Left lobe of liver (tissue), 2 donors: ENCODE results near the gene TP73. TPM values are rescaled to one million over a fixed set of nuclear protein-coding genes. Genes with fewer than 3 reads are reported as not detected.
"Not testable (repeated sequence)": the region's sequence is repeated elsewhere in the genome, so short reads cannot be mapped to it uniquely, and the experiment has no call there.

Experiments
- ATAC-seq: fragments of 200-7000 bp; cut with Tn5 transposase; one replicate; pipeline ENCODE4 v1.9.1; 2020; ENCODE audit warnings: mild to moderate bottlenecking, moderate library complexity
- DNase-seq: peaks from one replicate; pipeline ENCODE4 v3.0.0-alpha.2; 2020; ENCODE audit warnings: low spot score
- total RNA-seq: library from RNA; stranded (reverse); gene quantifications from one replicate; pipeline ENCODE4 v1.2.1, GENCODE V29; 2021
- donor health status: DM: no; HTN: no; CAD: no; lungs with moderate emphysema.
- donor health status: DM: no; HTN: yes; CAD: no.

The TP73 gene
- total RNA-seq, 1 donor from 2014 or later: 0.08 TPM

DNA sequence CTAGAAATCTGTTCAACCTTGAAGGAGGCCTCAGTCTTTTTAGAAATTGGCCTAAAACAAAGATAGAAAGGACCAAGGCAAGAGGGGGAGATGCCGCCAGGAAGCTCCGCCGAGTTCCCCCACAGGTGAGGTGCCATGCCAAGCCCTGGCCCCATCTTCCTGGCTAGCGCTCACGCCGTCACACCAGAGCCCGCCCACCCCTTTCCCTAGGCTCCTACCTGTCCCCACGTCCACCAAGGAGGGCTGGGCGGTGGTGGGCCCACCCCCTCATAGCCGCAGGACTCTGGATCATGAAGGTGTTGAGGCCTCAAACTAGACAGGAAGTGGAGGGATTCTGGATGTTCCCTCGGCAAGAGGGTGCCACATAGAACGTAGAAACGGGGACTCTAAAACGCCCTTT, 84.4 kb downstream of the TP73 start:
- no peak for DNase-seq
- ATAC-seq: no peak

DNA sequence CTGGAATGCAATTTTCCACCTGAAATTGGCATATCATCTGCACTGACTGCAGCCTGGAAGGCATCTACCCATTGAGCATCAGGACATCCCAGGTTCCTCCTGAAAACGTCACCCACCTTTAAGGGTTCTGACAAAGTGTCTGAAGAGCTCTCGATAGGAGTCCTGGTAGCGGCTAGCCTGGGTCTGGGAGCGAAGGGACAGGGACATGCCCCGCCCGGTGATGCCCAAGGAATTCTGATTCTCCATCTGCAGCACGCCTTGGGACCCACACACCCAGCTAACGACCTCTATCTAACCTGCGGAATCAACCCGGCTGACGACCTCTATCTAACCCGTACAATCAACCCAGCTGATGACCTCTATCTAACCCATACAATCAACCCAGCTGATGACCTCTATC, 86.6 kb downstream of the TP73 start:
- DNase-seq (no peak), ATAC-seq (no peak)

DNA sequence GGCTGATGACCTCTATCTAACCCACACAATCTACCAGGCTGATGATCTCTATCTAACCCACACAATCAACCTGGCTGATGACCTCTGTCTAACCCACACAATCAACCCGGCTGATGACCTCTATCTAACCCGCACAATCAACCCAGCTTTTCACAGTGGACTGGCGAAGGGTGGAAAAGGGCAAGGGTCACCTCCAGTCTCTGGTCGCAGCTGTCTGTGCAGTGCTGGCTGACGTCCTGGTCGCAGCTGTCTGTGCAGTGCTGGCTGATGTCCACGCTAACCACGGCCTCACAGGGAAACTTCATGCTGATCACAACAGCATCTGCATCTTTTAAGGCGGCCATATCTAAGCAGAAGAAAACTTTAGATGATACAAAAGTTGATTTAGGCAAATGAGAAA, 87.7 kb downstream of the TP73 start:
- ATAC-seq (peak; percentile 98), DNase-seq (peak; percentile 88)

DNA sequence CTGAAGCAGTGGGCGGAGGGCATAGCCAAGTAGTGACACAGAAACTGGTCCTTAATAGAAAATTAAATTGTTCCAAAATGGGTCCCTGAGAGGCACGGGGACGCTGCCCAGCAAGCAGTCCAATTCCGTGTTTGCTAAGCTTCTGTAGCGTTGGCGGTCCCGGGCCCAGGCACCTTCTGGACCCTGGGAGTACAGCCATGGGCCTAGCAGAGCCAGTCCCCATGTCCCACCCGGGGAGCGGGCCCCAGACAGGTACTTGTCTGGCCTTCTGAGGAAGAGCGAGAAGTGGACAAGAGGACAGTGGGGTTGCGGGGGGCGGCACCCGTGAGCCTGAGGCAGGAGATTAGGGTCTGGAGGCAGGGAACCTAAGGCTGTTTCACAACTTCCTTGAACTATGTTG, 88.4 kb downstream of the TP73 start:
- DNase-seq: no peak
- ATAC-seq: no peak

DNA sequence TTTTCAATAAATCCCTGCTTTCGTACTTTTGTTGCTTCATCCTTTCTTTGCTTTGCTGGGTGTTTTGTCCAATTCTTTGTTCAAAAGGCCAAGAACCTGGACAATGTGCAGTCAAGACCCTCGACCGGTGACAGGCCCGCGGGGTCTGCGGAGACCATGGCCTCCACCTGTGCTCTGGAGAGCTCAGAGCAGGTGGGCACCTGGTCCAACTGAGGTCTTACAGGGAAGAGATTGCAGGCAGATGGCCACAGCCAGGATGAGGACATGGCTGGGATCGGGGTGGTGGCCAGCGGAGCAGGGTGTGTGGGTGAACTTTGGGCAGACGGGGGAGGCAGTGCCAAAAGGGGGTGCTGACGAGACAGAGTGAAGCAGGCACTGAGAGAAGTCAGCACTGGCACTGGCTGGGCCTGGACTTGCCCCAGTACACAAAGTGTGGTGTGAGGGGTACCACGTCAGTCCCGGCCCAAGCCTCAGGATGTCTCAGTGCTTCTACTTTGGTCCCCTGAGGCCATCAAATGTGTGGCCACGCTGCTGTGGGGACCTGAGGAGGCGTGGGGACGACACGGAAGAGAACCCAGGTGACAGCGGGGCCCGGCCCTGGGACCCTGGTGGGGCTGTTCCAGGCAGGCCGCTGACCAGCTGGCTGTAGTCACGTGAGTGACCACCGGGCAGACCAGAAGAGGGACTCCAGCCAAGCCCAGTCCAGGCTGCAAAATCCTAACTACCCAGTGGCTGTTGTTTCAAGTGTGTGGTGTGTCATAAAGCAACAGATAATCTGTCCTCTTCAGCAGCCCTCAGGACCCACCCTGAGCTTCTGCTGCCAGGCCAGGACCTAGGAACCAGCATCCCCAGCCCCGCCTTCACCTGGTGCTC, 89.5 kb downstream of the TP73 start:
- DNase-seq: no peak

DNA sequence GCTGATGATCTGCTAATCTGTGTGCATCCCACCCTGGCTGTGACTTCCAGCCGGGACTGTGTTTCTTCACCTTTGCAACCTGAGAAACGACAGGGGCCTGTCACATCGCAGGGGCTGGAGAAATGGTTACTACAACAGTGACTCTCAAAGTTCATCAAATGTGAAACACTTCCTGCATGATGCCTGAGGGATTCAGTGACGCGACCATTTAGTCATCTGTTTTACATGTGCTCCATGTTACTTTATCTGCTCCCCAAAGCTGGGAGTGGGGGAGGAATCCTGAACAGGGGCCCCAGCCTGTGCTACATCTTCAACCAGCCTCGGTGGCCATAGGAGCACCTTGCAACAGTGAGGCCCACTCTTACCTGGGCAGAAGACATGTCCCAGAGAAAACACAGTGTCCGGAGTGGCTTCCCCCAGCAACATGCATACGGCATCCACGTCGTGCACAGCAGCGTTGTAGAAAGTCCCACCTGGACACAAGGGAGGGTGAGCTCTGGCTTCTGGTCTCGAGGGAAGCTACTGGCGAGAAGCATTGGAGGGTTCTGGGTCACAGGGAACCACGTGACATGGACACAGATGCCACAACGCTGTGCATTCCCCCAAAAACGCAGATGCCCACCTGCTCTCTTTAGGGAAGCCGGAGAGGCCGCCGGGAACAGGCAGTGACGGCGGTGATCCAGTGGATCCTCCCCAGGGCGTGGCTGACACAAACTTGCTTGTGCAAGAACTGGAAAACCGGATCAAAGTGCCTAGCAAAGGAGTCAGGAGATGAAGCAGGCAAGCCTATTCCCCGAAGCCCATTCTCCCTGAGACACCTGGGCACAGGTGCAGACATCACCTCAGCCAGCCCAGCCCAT, 90.4 kb downstream of the TP73 start:
- ATAC-seq: no peak

More for the DNA sequence above, 89.5 kb downstream of the TP73 start:
- ATAC-seq: no peak

DNA sequence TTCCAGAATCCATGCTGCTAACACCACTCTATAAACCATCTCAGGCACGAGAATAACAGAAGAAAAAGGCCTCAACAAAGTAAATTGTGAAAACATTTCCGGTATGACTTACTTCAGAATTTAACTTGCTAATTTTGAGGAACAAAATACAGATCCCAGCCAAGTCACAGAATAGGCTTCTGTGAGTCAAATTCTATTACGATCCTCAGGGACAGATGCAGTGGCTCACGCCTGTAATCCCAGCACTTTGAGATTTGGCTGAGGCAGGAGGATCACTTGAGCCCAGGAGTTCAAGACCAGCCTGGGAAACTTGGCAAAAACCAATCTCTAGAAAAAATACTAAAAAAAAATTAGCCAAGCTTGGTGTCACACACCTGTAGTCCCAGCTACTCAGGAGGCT, 91.1 kb downstream of the TP73 start:
- no peak for DNase-seq
- ATAC-seq: no peak

More for the DNA sequence above, 90.4 kb downstream of the TP73 start:
- no peak for DNase-seq

DNA sequence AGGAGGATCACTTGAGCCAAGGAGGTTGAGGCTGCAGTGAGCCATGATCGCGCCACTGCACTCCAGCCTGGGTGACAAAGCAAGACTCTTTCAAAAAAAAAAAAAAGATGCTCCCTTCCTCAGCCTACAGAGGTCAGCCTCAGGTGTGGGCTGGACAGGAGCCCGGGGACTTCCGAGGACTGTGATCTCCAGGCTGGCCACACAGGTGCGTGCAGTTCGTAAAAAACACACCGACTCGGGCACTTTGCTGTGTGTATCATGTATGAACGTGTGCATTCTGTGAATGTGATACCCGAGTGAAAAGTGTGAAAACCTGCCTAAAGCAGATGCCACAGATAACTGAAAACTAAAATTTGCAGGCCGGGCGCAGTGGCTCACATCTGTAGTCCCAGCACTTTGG, 91.5 kb downstream of the TP73 start:
- ATAC-seq (no peak), DNase-seq (no peak)

DNA sequence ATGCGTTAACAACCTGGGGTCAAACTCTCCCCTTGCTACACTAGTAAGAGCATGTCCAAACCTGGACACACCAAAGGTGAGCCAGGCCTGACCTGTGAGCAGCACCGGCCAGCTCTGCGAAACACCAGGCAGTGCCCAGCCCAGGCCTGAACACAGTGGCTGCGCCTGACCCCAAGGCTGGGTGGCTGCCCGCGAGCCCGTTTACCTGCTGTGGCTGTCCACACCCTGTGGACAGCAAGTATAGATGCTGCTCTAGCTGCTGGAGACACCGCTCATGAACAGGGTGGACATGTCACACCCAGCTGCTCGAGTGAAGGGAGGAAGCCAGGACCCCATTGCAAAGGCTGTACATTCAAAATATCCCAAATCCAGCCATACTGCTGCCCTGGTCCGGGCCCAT, 92.3 kb downstream of the TP73 start:
- DNase-seq: no peak
- no peak for ATAC-seq

DNA sequence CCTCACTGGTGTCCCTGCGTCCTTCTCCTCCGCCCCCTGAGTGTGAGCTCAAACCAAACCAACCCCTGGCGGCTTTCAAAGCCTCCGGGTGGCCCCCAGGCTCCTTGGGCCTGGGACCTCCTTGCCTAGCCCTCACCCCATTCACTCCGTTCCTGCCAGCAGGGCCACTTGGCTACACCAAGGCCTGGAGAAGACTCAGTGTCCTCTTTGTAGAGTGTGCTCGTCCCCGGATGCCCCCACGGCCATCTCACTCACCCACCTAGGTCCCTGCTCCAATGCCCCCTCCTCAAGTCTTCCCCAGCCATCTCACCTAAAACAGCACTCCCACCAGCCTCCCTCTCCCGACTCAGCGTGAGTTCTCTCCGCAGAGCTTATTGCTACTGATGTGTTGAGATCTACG, 92.8 kb downstream of the TP73 start:
- DNase-seq (no peak), ATAC-seq (no peak)

DNA sequence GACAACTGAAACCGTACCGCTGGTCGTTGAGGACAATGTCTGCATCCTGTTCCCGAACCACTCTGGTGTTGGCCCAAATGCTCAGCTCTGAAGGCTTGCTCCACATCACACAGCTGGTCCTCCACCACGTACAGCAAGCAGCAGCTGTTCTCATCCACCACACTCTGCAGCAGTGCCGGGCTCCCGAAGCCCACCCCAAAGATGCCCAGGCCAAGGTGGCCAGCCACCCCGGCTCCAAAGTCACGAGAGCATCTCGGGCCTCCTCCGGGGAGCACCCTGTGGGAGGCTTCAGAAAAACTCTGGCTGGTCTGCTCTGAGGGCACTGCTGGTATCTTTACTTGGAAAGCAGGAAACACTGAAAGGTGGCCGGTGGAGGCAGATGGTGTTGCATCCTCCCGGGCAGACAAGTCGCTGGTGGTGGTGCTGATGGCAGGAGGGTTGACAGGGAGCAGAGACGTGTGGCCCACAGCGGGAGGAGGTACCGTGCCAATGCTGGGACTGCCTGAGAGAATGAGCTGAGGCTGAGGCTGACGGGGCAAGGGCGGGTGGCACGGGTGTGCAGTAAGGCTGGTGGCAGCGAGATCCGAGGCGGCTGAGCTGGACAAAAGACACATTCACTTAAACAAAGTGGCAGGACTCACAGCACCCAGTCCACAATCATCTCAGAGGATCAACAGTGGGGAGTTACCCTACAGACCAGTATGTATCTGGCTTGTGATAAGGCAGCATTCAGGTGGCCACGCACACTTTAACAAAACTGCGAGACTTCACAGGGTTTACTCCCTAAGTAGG, 93.5 kb downstream of the TP73 start:
- ATAC-seq (no peak), DNase-seq (no peak)

DNA sequence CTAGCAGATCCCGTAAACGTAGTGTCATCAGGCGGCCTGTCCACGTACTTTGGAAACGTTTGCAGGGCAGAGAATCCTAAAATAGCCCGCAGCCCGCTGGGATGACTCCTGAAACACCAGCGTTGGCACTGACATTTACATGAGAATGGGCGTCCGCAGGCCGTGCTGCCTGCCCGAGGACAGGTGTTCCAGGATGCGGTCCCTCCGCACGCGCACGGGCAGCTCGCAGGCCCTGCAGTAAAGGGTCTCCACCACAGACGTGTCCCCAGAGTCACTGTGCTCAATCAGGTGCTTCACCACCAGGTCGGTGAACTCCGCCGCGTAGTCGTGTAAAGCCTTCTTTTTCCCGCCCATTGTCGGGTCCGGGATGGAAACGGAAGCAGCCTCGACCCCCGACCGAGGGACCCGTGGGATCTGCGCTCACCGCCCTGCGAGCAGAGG, 94.1 kb downstream of the TP73 start:
- ATAC-seq (peak; percentile 12), DNase-seq (no peak)

DNA sequence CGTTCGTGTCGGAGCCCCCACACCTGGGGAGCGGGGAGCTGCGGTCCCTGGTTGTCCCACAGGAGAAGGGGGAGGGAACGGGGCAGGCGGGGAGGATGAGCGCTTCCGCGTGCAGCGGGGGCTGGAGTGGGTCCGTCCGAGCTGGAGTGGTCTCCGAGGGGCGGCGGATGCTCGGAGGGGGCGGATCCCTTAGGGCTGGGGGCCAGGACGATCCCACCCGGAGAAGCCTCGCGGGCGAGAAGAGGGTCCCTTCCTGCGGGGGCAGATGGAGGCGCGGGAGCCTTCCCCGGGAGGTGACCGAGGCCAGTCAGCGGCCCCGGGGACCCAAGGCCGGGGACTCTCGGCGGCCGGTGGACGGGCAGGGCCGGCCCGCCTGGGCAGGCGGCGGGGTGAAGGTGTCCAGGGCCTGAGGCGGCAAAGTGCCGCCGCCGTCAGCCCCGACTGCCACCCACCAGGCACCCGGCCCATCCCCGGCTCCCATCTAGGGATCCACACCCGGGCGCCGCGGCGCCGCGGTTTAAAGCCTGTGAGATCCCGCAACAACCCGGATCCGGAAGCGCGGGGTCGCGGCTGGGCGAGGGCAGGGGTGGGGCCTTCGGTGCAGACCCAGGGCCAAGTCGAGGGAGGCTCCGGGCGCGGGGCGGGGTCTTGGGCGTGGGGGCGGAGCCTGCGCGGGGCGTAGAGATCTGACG, 94.7 kb downstream of the TP73 start:
- DNase-seq (peak; percentile 91), ATAC-seq (peak; percentile 99)

DNA sequence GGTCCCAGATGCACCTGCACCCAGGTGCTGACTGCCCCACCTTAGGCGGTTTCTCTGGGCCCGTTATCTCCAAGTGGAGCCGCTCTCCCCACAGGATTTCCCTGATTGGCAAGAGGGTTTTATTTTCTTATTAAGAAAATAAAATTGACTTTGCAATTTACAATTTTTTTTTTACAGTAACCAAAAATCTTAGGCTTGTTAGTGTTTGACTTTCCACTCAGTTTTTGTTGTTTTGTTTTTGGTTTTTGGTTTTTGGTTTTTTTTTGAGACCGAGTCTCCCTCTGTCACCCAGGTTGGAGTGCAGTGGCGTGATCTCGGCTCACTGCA, 95.2 kb downstream of the TP73 start:
- ATAC-seq (no peak), DNase-seq (no peak)

DNA sequence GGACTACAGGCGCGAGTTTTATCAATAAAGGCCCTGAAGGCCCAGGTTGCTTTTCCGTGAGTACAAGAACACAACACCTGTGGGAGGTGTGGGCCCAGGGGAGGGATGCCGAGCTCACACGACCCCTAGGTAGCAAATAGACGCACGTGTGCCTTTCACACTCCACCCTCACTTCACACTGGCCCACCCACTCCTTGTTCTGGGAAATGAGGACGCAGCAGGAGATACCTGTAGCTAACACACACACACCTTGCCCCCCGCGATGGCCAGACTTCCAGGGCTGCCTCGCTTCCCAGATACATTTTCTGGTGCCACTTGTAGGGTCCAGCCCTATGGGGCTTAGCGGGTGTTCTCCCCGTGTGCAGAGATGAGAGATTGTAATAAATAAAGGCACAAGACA, 95.6 kb downstream of the TP73 start:
- DNase-seq (no peak), ATAC-seq (no peak)

DNA sequence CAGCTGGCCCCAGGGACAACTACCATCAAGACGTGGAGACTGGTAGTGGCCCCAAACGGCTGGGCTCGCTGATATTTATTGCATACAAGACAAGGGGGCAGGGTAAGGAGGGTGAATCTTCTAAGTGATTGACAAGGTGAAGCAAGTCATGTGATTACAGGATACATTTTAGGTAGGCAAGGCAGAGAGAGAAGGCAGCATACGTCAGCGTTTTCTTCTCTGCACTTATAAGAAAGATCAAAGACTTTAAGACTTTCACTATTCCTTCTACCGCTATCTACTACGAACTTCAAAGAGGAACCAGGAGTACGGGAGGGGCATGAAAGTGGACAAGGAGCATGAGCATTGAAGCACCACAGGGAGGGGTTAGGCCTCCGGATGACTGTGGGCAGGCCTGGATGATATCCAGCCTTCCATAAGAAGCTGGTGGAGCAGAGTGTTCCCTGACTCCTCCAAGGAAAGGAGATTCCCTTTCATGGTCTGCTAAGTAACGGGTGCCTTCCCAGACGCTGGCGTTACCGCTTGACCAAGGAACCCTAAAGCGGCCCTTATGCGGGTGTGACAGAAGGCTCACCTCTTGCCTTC, 96.1 kb downstream of the TP73 start:
- DNase-seq, ATAC-seq: not testable (repeated sequence)

DNA sequence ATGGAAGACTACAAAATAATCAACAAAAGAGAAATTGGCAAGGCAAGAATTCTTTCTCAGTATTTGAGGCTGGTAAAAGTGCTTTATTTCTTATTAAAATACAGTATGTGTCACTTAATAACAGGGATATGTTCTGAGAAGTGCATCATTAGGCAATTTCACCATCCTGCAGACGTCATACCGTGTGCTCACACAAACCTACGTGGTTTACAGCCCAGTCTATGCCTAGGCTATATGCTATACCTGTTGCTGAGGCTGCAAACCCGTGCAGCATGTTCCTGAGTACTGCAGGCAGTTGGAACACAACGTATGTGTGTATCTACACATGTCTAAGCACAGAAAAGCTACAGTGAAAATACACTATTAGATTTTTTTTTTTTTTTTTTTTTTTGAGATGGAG, 97.2 kb downstream of the TP73 start:
- ATAC-seq (no peak), DNase-seq (no peak)

DNA sequence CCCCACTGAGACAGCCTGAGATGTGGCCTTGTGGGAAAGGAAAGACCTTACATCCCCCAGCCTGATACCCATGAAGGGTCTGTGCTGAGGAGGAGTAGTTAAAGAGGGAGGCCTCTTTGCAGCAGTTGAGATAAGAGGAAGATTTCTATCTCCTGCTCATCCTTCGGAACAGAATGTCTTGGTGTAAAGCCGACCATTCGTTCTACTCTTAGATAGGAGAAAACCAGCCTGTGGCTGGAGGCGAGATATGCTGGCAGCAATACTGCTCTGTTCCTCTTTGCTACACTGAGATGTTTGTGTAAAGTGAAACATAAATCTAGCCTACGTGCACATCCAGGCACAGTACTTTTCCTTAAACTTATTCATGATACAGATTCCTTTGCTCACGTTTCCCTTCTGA, 98.4 kb downstream of the TP73 start:
- DNase-seq (no peak), ATAC-seq (no peak)

DNA sequence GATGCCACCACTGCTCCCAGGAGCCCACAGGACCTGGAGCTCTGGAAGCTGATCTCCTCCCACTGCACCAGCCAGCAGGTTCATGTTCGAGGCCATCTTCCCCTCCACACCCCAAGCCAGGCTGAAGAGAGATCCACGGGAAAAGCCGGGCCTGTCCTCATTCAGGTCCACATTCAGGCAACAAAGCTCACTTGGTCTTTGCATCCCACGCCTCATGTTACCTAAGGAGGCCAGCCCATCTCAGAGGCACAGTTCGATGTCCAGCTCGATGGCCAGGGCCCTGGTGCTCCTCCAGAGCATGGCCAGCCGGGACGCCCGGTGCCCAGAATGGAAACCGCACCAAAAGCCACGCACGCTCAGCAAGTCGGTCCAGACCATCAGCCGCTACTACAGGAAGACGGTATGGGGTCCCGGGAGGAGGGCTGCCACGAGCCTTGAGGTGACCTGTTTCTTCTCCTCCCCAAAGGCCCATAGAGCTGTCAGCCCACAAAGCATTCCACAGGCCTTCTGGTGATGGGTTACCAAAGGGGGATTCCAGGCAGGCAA, 100.2 kb downstream of the TP73 start, which contains the start of gene CCDC27:
Gene CCDC27, plus strand, starts transcription at position 51 of the 546 bp plus-strand sequence. Its CDS starts 32 bp downstream, at position 83.
- DNase-seq (no peak), ATAC-seq (no peak)
